ENCODE data around the gene DDX39A.
"Not testable (repeated sequence)": the region's sequence is repeated elsewhere in the genome, so short reads cannot be mapped to it uniquely, and the experiment has no call there.

The DDX39A gene

GRCh38 chr19:14419106-14419813 is at the start of gene DDX39A:
TSS of gene DDX39A (minus strand) at chr19:14419341. CDS start at chr19:14413220, 6,121 bp downstream.
- DNase-seq (ENCODE audit: low read depth in 2 of 2): peak; percentile 90 to 97

- no peak for DNase-seq (ENCODE audit: low read depth in 2 of 2)
Measured at GRCh38 chr19:14467816-14468215, 48.7 kb upstream of the DDX39A start.

GRCh38 chr19:14467391-14467790 is 48.2 kb upstream of the DDX39A start:
- no peak for DNase-seq (ENCODE audit: low read depth in 2 of 2)

- no peak for DNase-seq (ENCODE audit: low read depth in 2 of 2)
Measured at GRCh38 chr19:14463747-14464146, 44.6 kb upstream of the DDX39A start.

- not testable (repeated sequence) for DNase-seq (ENCODE audit: low read depth in 2 of 2)
Measured at GRCh38 chr19:14462401-14462800, 43.3 kb upstream of the DDX39A start.

GRCh38 chr19:14460935-14461334 is 41.8 kb upstream of the DDX39A start:
- no peak for DNase-seq (ENCODE audit: low read depth in 2 of 2)

- no peak for DNase-seq (ENCODE audit: low read depth in 2 of 2)
Measured at GRCh38 chr19:14459703-14460102, 40.6 kb upstream of the DDX39A start.

- DNase-seq (ENCODE audit: low read depth in 2 of 2): not testable (repeated sequence)
Measured at GRCh38 chr19:14452303-14452702, 33.2 kb upstream of the DDX39A start.

- DNase-seq (ENCODE audit: low read depth in 2 of 2): no peak
Measured at GRCh38 chr19:14450876-14451275, 31.7 kb upstream of the DDX39A start.

- DNase-seq (ENCODE audit: low read depth in 2 of 2): peak; percentile 79 to 83
Measured at GRCh38 chr19:14450168-14450874, 31.2 kb upstream of the DDX39A start.

GRCh38 chr19:14449321-14449720 is 30.2 kb upstream of the DDX39A start:
- no peak for DNase-seq (ENCODE audit: low read depth in 2 of 2)

GRCh38 chr19:14446336-14447036 is 27.3 kb upstream of the DDX39A start:
- DNase-seq (ENCODE audit: low read depth in 2 of 2): no peak

GRCh38 chr19:14443632-14444216 is 24.6 kb upstream of the DDX39A start:
- DNase-seq (ENCODE audit: low read depth in 2 of 2): no peak

- DNase-seq (ENCODE audit: low read depth in 2 of 2): no peak
Measured at GRCh38 chr19:14442891-14443631, 23.9 kb upstream of the DDX39A start.

GRCh38 chr19:14441041-14441938 is 22.1 kb upstream of the DDX39A start:
- DNase-seq (ENCODE audit: low read depth in 2 of 2): no peak

GRCh38 chr19:14440049-14440448 is 20.9 kb upstream of the DDX39A start:
- peak; percentile 72 to 78 for DNase-seq (ENCODE audit: low read depth in 2 of 2)

- DNase-seq (ENCODE audit: low read depth in 2 of 2): no peak
Measured at GRCh38 chr19:14439014-14439413, 19.9 kb upstream of the DDX39A start.

GRCh38 chr19:14437578-14438140 is 18.5 kb upstream of the DDX39A start:
- no peak for DNase-seq (ENCODE audit: low read depth in 2 of 2)

- DNase-seq (ENCODE audit: low read depth in 2 of 2): no peak
Measured at GRCh38 chr19:14435320-14436050, 16.3 kb upstream of the DDX39A start.

Data from stimulated activated CD4-positive, alpha-beta T cell treated with anti-CD3 and anti-CD28 coated beads, Interleukin-4, amount 100 ng/mL, for 48 hours (primary cell).